ENCODE data around the gene C17orf67.

DNA sequence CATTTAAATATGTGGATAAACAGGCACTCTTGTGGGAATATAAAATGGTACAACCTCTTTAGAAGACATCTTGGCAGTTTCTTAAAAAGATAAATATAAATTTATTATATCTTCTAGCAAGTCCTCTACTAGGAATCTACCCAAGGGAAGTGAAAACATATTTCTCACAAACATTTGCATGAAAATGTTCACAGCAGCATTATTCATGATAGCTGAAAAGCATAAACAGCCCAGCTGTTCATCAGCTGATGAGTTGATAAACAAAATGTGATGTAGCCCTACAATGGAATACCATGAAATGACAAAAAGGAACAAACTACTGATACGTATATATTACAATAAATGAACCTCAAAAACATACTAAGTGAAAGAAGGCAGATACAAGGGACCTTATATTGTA lies 12.2 kb upstream of the C17orf67 start:
- no peak for TF ChIP-seq CTCF (IDR thresholded peaks at IDR 0.05; ENCODE audit: low read depth, low read length, missing input control)
- no peak for TF ChIP-seq TAF1 (conservative IDR thresholded peaks at IDR 0.05)
- TF ChIP-seq, protein P1, sequence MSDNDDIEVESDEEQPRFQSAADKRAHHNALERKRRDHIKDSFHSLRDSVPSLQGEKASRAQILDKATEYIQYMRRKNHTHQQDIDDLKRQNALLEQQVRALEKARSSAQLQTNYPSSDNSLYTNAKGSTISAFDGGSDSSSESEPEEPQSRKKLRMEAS (IDR thresholded peaks at IDR 0.05) = no peak
- TF ChIP-seq, protein P2, sequence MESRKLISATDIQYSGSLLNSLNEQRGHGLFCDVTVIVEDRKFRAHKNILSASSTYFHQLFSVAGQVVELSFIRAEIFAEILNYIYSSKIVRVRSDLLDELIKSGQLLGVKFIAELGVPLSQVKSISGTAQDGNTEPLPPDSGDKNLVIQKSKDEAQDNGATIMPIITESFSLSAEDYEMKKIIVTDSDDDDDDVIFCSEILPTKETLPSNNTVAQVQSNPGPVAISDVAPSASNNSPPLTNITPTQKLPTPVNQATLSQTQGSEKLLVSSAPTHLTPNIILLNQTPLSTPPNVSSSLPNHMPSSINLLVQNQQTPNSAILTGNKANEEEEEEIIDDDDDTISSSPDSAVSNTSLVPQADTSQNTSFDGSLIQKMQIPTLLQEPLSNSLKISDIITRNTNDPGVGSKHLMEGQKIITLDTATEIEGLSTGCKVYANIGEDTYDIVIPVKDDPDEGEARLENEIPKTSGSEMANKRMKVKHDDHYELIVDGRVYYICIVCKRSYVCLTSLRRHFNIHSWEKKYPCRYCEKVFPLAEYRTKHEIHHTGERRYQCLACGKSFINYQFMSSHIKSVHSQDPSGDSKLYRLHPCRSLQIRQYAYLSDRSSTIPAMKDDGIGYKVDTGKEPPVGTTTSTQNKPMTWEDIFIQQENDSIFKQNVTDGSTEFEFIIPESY (IDR thresholded peaks at IDR 0.05) = no peak
- TF ChIP-seq, protein P3, sequence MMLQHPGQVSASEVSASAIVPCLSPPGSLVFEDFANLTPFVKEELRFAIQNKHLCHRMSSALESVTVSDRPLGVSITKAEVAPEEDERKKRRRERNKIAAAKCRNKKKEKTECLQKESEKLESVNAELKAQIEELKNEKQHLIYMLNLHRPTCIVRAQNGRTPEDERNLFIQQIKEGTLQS (IDR thresholded peaks at IDR 0.05) = no peak
- TF ChIP-seq RAD21 (IDR thresholded peaks at IDR 0.05) = no peak
- no peak for TF ChIP-seq HNF4A (conservative IDR thresholded peaks at IDR 0.05)
- TF ChIP-seq SP1 (IDR thresholded peaks at IDR 0.05) = no peak
- no peak for TF ChIP-seq EGR1 (IDR thresholded peaks at IDR 0.05; ENCODE audit: low read depth in 2 of 2)
- no peak for TF ChIP-seq REST (IDR thresholded peaks at IDR 0.05)
- TF ChIP-seq FOXA1 (IDR thresholded peaks at IDR 0.05) = no peak
- no peak for TF ChIP-seq JUND (IDR thresholded peaks at IDR 0.05)
- no peak for TF ChIP-seq NR2F2 (IDR thresholded peaks at IDR 0.05)
